AG10803 (cell line): ENCODE results near the gene ADSS2.

Experiments used
- DNase-seq: peaks from one replicate; pipeline ENCODE4 v3.0.0; 2010; ENCODE audit warnings: low read depth
- H3K4me3 ChIP-seq: 2 replicates; pipeline ENCODE4 v1.5.1; 2011; ENCODE audit warnings: mild to moderate bottlenecking, low read length, control low read depth
- CTCF ChIP-seq: conservative IDR thresholded peaks from 2 replicates; pipeline ENCODE4 v1.5.1; 2011; ENCODE audit warnings: mild to moderate bottlenecking, low read length, control low read depth, inconsistent platforms

Gene ADSS2

GRCh38 chr1:244450597-244451538 is 841 bp downstream of the ADSS2 start:
- peak overlapping the region; percentile 84 for H3K4me3 ChIP-seq
- no peak for TF ChIP-seq CTCF
- peak; percentile 62 for DNase-seq

GRCh38 chr1:244449936-244450508 is 1.7 kb downstream of the ADSS2 start:
- TF ChIP-seq CTCF = no peak
- peak overlapping the region; percentile 84 for H3K4me3 ChIP-seq
- no peak for DNase-seq

GRCh38 chr1:244448279-244449036 is 3.3 kb downstream of the ADSS2 start:
- no peak for DNase-seq
- H3K4me3 ChIP-seq = no peak overlapping the region
- no peak for TF ChIP-seq CTCF

- DNase-seq = no peak
- no peak overlapping the region for H3K4me3 ChIP-seq
- no peak for TF ChIP-seq CTCF
These were observed 4.2 kb downstream of the ADSS2 start for GRCh38 chr1:244447552-244447951.

GRCh38 chr1:244447024-244447423 is 4.7 kb downstream of the ADSS2 start:
- no peak for DNase-seq
- H3K4me3 ChIP-seq = no peak overlapping the region
- TF ChIP-seq CTCF = no peak

GRCh38 chr1:244445320-244446181 is 6.2 kb downstream of the ADSS2 start:
- DNase-seq = peak; percentile 49
- peak overlapping the region; percentile 7; the same call in 1 of the 2 replicates for H3K4me3 ChIP-seq
- TF ChIP-seq CTCF = no peak
